ENCODE measurements around the gene PCP2. TPM values are rescaled to one million over a fixed set of nuclear protein-coding genes. Genes with fewer than 3 reads are reported as not detected.

The PCP2 gene
- total and polyA plus RNA-seq, 3 experiments from 2014 or later: 0.48 to 0.91 TPM; not detected in 1

DNA sequence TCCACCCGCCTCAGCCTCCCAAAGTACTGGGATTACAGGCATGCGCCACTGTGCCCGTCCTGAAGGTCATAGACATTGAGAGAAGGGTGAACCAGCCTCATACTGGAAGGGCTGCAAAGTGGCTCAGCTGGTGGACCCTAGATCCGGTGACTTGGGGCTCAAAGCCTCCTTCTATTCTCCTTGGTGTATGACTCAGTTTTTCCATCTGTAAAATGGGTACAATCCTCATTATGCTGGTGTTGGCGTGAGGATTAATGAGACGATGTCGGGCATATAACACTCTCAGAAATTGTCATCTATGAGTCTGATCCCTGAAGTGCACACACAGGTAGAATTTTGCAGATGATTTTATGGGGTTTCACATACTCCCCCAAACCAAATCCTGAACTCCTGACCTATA is 43.7 kb downstream of the PCP2 start:
- no peaks in the 10 kb centered on the region for H3K36me3 ChIP-seq (ENCODE audit: insufficient read depth, low read length)
- no peaks in the 10 kb centered on the region for H3K27me3 ChIP-seq (ENCODE audit: insufficient read depth, low read length, poor library complexity, severe bottlenecking)
- no peaks in the 10 kb centered on the region for H3K36me3 Mint-ChIP-seq
- H3K27ac ChIP-seq (ENCODE audit: low read depth, low read length): no peak overlapping the region
- H3K4me3 Mint-ChIP-seq: no peak overlapping the region
- no peak overlapping the region for H3K4me3 ChIP-seq (ENCODE audit: low read length)
- no peaks in the 10 kb centered on the region for H3K9me3 ChIP-seq (ENCODE audit: low read length)
- H3K9me3 Mint-ChIP-seq: no peaks in the 10 kb centered on the region
- peaks cover 18 to 36% of the 10 kb centered on the region in 2 donors for H3K27me3 Mint-ChIP-seq
- ChIA-PET POLR2A (no interaction called here), CTCF (no interaction called here)
- H3K4me1 ChIP-seq (ENCODE audit: insufficient read depth, low read length): no peaks in the 10 kb centered on the region
- H3K4me1 Mint-ChIP-seq: no peaks in the 10 kb centered on the region
- no peak overlapping the region for H3K27ac Mint-ChIP-seq
- DNase-seq: no peak

DNA sequence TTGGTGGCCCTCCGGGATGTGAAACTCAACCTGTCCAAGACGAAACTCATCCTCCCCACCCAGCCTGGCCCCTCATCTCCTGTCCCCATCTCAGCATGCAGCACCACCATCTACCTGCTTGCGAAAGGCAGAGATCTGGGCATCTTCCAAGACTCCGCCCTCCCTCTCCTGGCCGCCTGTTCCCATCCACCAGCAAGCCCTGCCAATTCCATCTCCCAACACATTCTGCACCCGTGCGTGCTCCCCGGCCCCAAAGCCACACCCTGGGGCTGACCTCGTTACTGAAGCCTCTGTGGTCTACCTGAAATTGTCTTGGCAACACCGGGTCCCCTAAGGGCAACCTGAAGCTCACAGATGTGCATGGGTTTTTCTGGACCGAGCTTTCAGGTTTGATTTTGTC is 51.1 kb downstream of the PCP2 start:
- no peaks in the 10 kb centered on the region for H3K4me1 ChIP-seq (ENCODE audit: insufficient read depth, low read length)
- H3K4me1 Mint-ChIP-seq: no peaks in the 10 kb centered on the region
- H3K9me3 ChIP-seq (ENCODE audit: low read length): no peaks in the 10 kb centered on the region
- H3K4me3 Mint-ChIP-seq: no peak overlapping the region
- ChIA-PET CTCF (no interaction called here), POLR2A (no interaction called here)
- H3K9me3 Mint-ChIP-seq: no peaks in the 10 kb centered on the region
- H3K36me3 Mint-ChIP-seq: no peaks in the 10 kb centered on the region
- peaks cover 4 to 9% of the 10 kb centered on the region in 2 donors for H3K27me3 Mint-ChIP-seq
- H3K27ac Mint-ChIP-seq: no peak overlapping the region
- H3K36me3 ChIP-seq (ENCODE audit: insufficient read depth, low read length): no peaks in the 10 kb centered on the region
- H3K4me3 ChIP-seq (ENCODE audit: low read length): no peak overlapping the region
- no peak overlapping the region for H3K27ac ChIP-seq (ENCODE audit: low read depth, low read length)
- no peak for DNase-seq
- H3K27me3 ChIP-seq (ENCODE audit: insufficient read depth, low read length, poor library complexity, severe bottlenecking): no peaks in the 10 kb centered on the region

Other genes starting within 250 kb of the PCP2 start
- gene PEX11G, start 144.7 kb downstream of the PCP2 start, total RNA-seq: under 1 TPM; 0.94 to 0.95 TPM
- 1.7 TPM for gene PEX11G, start 144.7 kb downstream of the PCP2 start, polyA plus RNA-seq
- gene ZNF358, start 117.6 kb downstream of the PCP2 start, total RNA-seq: 1 to 10 TPM; 7.6 to 8.9 TPM
- gene ZNF358, start 117.6 kb downstream of the PCP2 start, polyA plus RNA-seq: 2.5 TPM
- gene MCOLN1, start 111.1 kb downstream of the PCP2 start, total RNA-seq: 10 to 100 TPM; 19.4 to 19.6 TPM
- 11.6 TPM for gene MCOLN1, start 111.1 kb downstream of the PCP2 start, polyA plus RNA-seq
- gene PNPLA6, start 98.0 kb downstream of the PCP2 start, total RNA-seq: 100 to 1,000 TPM; 112 to 117 TPM
- 17.1 TPM for gene PNPLA6, start 98.0 kb downstream of the PCP2 start, polyA plus RNA-seq
- gene CAMSAP3, start 37.9 kb downstream of the PCP2 start, total RNA-seq: under 1 TPM; 0.24 to 0.31 TPM
- gene CAMSAP3, start 37.9 kb downstream of the PCP2 start, polyA plus RNA-seq: 0.07 TPM
- gene XAB2, start 4.2 kb downstream of the PCP2 start, total RNA-seq: 10 to 100 TPM; 46.0 to 47.6 TPM
- gene XAB2, start 4.2 kb downstream of the PCP2 start, polyA plus RNA-seq: 8.8 TPM
- gene PET100, start 3.9 kb downstream of the PCP2 start, total RNA-seq: 100 to 1,000 TPM; 110 TPM
- 297 TPM for gene PET100, start 3.9 kb downstream of the PCP2 start, polyA plus RNA-seq
- 10 to 100 TPM; 80.1 to 80.5 TPM for gene STXBP2, start 3.4 kb upstream of the PCP2 start, total RNA-seq
- gene STXBP2, start 3.4 kb upstream of the PCP2 start, polyA plus RNA-seq: 75.2 TPM
- not detected for gene RETN, start 35.3 kb upstream of the PCP2 start, total RNA-seq
- gene RETN, start 35.3 kb upstream of the PCP2 start, polyA plus RNA-seq: 1.2 TPM
- not detected for gene MCEMP1, start 43.4 kb upstream of the PCP2 start, total RNA-seq
- gene MCEMP1, start 43.4 kb upstream of the PCP2 start, polyA plus RNA-seq: not detected
- 10 to 100 TPM; 63.5 to 70.1 TPM for gene TRAPPC5, start 47.1 kb upstream of the PCP2 start, total RNA-seq
- gene TRAPPC5, start 47.1 kb upstream of the PCP2 start, polyA plus RNA-seq: 155 TPM
- gene FCER2, start 68.4 kb upstream of the PCP2 start, total RNA-seq: 1 to 10 TPM in 1 of 2 experiments, under 1 TPM in 1; 0.96 to 1.6 TPM
- not detected for gene FCER2, start 68.4 kb upstream of the PCP2 start, polyA plus RNA-seq
- gene CLEC4G, start 98.4 kb upstream of the PCP2 start, total RNA-seq: not detected
- gene CLEC4G, start 98.4 kb upstream of the PCP2 start, polyA plus RNA-seq: not detected
- under 1 TPM; 0.16 to 0.28 TPM for gene CD209, start 113.8 kb upstream of the PCP2 start, total RNA-seq
- gene CD209, start 113.8 kb upstream of the PCP2 start, polyA plus RNA-seq: not detected
- gene CLEC4M, start 129.5 kb upstream of the PCP2 start, total RNA-seq: not detected
- not detected for gene CLEC4M, start 129.5 kb upstream of the PCP2 start, polyA plus RNA-seq
- 1 to 10 TPM; 6.7 to 7.4 TPM for gene EVI5L, start 196.5 kb upstream of the PCP2 start, total RNA-seq
- 2.9 TPM for gene EVI5L, start 196.5 kb upstream of the PCP2 start, polyA plus RNA-seq
- gene PRR36, start 240.7 kb upstream of the PCP2 start, total RNA-seq: not detected
- gene PRR36, start 240.7 kb upstream of the PCP2 start, polyA plus RNA-seq: not detected

Measured in CD8-positive, alpha-beta memory T cell (primary cell).